ENCODE data around the gene RPS17.

The RPS17 gene

GRCh38 chr15:82554849-82555248 is 14.6 kb upstream of the RPS17 start:
- Histone ChIP-seq H3K9ac (ENCODE audit: low read length) (no peak overlapping the region), H3K9me2 (replicated peaks; ENCODE audit: insufficient read depth, low read length) (no peaks in the 10 kb centered on the region), H3K9me3 (replicated peaks; ENCODE audit: insufficient read depth, low read length) (no peaks in the 10 kb centered on the region), H3K4me1 (ENCODE audit: low read length) (peaks cover 19% of the 10 kb centered on the region), H3K79me2 (ENCODE audit: low read length) (no peaks in the 10 kb centered on the region), H3K36me3 (replicated peaks; ENCODE audit: insufficient read depth, low read length) (no peaks in the 10 kb centered on the region), H3K4me3 (ENCODE audit: low read length) (no peak overlapping the region), H4K20me1 (ENCODE audit: insufficient read depth, low read length) (no peaks in the 10 kb centered on the region), H3K27ac (ENCODE audit: low read length) (no peak overlapping the region), H3K27me3 (replicated peaks; ENCODE audit: insufficient read depth, low read length) (no peaks in the 10 kb centered on the region), H3F3A (ENCODE audit: insufficient read depth, low read length) (no peaks in the 10 kb centered on the region), H2AFZ (ENCODE audit: low read length) (no peak overlapping the region), H3K4me2 (ENCODE audit: low read depth, low read length) (no peak overlapping the region)
- TF ChIP-seq EZH2phosphoT487 (IDR thresholded peaks at IDR 0.05; ENCODE audit: low read length) (no peak), EZH2 (optimal IDR thresholded peaks at IDR 0.05; ENCODE audit: low read depth, low read length) (no peak)
- TF ChIP-seq, protein P1, sequence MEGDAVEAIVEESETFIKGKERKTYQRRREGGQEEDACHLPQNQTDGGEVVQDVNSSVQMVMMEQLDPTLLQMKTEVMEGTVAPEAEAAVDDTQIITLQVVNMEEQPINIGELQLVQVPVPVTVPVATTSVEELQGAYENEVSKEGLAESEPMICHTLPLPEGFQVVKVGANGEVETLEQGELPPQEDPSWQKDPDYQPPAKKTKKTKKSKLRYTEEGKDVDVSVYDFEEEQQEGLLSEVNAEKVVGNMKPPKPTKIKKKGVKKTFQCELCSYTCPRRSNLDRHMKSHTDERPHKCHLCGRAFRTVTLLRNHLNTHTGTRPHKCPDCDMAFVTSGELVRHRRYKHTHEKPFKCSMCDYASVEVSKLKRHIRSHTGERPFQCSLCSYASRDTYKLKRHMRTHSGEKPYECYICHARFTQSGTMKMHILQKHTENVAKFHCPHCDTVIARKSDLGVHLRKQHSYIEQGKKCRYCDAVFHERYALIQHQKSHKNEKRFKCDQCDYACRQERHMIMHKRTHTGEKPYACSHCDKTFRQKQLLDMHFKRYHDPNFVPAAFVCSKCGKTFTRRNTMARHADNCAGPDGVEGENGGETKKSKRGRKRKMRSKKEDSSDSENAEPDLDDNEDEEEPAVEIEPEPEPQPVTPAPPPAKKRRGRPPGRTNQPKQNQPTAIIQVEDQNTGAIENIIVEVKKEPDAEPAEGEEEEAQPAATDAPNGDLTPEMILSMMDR (IDR thresholded peaks at IDR 0.05; ENCODE audit: low read length), result no peak
- no peak for DNase-seq

GRCh38 chr15:82554351-82554750 is 14.1 kb upstream of the RPS17 start:
- Histone ChIP-seq H3K4me3 (ENCODE audit: low read length) (no peak overlapping the region), H3K9me2 (replicated peaks; ENCODE audit: insufficient read depth, low read length) (no peaks in the 10 kb centered on the region), H3K4me1 (ENCODE audit: low read length) (peaks cover 19% of the 10 kb centered on the region), H2AFZ (ENCODE audit: low read length) (no peak overlapping the region), H3K9ac (ENCODE audit: low read length) (no peak overlapping the region), H3K27ac (ENCODE audit: low read length) (no peak overlapping the region), H3F3A (ENCODE audit: insufficient read depth, low read length) (no peaks in the 10 kb centered on the region), H3K9me3 (replicated peaks; ENCODE audit: insufficient read depth, low read length) (no peaks in the 10 kb centered on the region), H3K79me2 (ENCODE audit: low read length) (no peaks in the 10 kb centered on the region), H3K4me2 (ENCODE audit: low read depth, low read length) (no peak overlapping the region), H4K20me1 (ENCODE audit: insufficient read depth, low read length) (no peaks in the 10 kb centered on the region), H3K27me3 (replicated peaks; ENCODE audit: insufficient read depth, low read length) (no peaks in the 10 kb centered on the region), H3K36me3 (replicated peaks; ENCODE audit: insufficient read depth, low read length) (no peaks in the 10 kb centered on the region)
- TF ChIP-seq EZH2phosphoT487 (IDR thresholded peaks at IDR 0.05; ENCODE audit: low read length) (no peak), EZH2 (optimal IDR thresholded peaks at IDR 0.05; ENCODE audit: low read depth, low read length) (no peak)
- TF ChIP-seq, protein P1 (IDR thresholded peaks at IDR 0.05; ENCODE audit: low read length), result no peak
- no peak for DNase-seq

GRCh38 chr15:82553846-82554245 is 13.6 kb upstream of the RPS17 start:
- H3K27ac ChIP-seq (ENCODE audit: low read length), result no peak overlapping the region
- DNase-seq, result no peak
- no peak overlapping the region for H3K4me2 ChIP-seq (ENCODE audit: low read depth, low read length)
- peaks cover 19% of the 10 kb centered on the region for H3K4me1 ChIP-seq (ENCODE audit: low read length)
- TF ChIP-seq EZH2phosphoT487 (IDR thresholded peaks at IDR 0.05; ENCODE audit: low read length) (no peak), EZH2 (optimal IDR thresholded peaks at IDR 0.05; ENCODE audit: low read depth, low read length) (no peak)
- TF ChIP-seq, protein P1 (IDR thresholded peaks at IDR 0.05; ENCODE audit: low read length), result no peak
- no peak overlapping the region for H2AFZ ChIP-seq (ENCODE audit: low read length)
- H3K9me3 ChIP-seq (replicated peaks; ENCODE audit: insufficient read depth, low read length), result no peaks in the 10 kb centered on the region
- no peaks in the 10 kb centered on the region for H3K9me2 ChIP-seq (replicated peaks; ENCODE audit: insufficient read depth, low read length)
- H3K27me3 ChIP-seq (replicated peaks; ENCODE audit: insufficient read depth, low read length), result no peaks in the 10 kb centered on the region
- no peaks in the 10 kb centered on the region for H3F3A ChIP-seq (ENCODE audit: insufficient read depth, low read length)
- H3K4me3 ChIP-seq (ENCODE audit: low read length), result no peak overlapping the region
- H3K79me2 ChIP-seq (ENCODE audit: low read length), result no peaks in the 10 kb centered on the region
- H3K36me3 ChIP-seq (replicated peaks; ENCODE audit: insufficient read depth, low read length), result no peaks in the 10 kb centered on the region
- H4K20me1 ChIP-seq (ENCODE audit: insufficient read depth, low read length), result no peaks in the 10 kb centered on the region
- H3K9ac ChIP-seq (ENCODE audit: low read length), result no peak overlapping the region

Data from MM.1S (cell line).